Measurements from ENCODE around the gene SLAMF1.

Gene SLAMF1

DNA sequence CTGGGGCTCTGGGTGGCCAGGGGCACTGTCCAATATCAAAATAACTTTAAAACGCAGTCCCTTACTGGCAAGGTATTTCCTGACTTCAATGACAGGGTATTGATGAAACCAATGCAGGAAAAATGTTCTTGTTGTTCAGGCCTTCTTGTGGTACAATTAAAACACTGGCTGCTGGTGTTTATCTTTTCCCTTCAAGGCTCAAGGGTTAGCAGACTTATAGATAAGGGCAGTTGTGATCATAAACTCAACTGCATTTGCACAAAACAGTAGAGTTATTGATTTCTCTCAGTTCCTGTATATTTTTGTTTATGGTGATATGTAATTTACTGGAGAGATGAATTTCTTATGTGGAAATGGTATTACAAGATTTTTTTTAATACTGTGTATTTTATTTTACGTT, 64.9 kb downstream of the SLAMF1 start:
- TF ChIP-seq, protein P1, sequence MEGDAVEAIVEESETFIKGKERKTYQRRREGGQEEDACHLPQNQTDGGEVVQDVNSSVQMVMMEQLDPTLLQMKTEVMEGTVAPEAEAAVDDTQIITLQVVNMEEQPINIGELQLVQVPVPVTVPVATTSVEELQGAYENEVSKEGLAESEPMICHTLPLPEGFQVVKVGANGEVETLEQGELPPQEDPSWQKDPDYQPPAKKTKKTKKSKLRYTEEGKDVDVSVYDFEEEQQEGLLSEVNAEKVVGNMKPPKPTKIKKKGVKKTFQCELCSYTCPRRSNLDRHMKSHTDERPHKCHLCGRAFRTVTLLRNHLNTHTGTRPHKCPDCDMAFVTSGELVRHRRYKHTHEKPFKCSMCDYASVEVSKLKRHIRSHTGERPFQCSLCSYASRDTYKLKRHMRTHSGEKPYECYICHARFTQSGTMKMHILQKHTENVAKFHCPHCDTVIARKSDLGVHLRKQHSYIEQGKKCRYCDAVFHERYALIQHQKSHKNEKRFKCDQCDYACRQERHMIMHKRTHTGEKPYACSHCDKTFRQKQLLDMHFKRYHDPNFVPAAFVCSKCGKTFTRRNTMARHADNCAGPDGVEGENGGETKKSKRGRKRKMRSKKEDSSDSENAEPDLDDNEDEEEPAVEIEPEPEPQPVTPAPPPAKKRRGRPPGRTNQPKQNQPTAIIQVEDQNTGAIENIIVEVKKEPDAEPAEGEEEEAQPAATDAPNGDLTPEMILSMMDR (IDR thresholded peaks at IDR 0.05; ENCODE audit: low read length, missing control alignments), result no peak
- DNase-seq (ENCODE audit: low read depth), result no peak
- H3K4me3 ChIP-seq (replicated peaks; ENCODE audit: low read depth, low read length), result no peak overlapping the region

DNA sequence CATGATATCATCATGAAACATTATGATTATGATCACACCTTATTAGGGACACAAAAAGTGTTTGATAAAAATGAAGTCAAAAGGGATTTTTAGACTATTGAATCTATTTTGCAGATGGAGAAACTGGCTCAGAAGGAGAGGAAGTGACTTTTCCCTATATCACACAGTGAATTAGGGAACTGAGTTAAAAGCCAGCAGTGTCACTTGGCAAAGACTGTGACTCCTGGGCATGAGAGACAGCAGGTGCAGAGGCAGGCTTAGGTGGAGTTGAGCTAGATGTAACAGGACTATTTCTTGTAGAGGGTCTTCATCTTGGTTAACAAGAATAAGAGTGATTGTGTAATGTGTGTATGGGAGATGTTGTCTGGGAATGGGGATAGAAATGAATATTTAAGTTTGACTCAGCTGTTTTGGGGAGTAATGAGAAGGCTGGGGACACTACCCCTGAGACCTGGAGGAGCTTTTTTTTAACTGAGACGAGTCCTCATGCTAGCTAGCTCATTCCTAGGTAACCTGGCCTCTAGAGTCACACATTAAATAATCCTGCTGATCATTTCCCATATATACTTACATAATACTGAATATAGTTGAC, 66.5 kb downstream of the SLAMF1 start:
- no peak overlapping the region for H3K4me3 ChIP-seq (replicated peaks; ENCODE audit: low read depth, low read length)
- no peak for DNase-seq (ENCODE audit: low read depth)
- TF ChIP-seq, protein P1 (IDR thresholded peaks at IDR 0.05; ENCODE audit: low read length, missing control alignments), result no peak

DNA sequence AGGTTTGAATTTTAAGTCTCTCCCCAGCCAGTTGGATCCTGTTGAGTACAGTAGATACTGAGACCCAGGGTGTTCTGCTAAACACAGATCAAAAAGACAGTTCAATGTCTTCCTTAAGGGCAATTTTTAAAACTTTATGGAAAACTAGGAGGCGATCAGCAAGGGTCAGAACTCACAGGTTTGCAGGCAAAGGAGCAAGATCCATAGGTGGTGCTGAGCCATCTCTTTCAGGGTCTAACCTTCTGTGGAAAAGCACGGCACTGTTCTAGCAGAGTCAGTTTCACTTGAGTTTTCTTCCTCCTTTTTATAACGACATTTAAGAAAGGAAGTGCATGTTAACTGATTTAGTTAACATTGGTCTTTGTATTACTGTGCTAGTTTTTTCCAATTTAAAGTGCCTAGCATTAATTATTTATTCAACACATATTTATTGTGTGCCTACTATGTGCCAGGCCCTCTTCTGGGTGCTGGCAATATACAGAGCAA, 67.6 kb downstream of the SLAMF1 start, which contains the start of gene CD84:
CD84 (minus strand) TSS at position 281 of the 486 bp plus-strand sequence; CDS start at position 222, 59 bp downstream.
- no peak within 1 kb of the TSS for H3K4me3 ChIP-seq (replicated peaks; ENCODE audit: low read depth, low read length)
- DNase-seq (ENCODE audit: low read depth), result no peak
- TF ChIP-seq, protein P1 (IDR thresholded peaks at IDR 0.05; ENCODE audit: low read length, missing control alignments), result no peak

DNA sequence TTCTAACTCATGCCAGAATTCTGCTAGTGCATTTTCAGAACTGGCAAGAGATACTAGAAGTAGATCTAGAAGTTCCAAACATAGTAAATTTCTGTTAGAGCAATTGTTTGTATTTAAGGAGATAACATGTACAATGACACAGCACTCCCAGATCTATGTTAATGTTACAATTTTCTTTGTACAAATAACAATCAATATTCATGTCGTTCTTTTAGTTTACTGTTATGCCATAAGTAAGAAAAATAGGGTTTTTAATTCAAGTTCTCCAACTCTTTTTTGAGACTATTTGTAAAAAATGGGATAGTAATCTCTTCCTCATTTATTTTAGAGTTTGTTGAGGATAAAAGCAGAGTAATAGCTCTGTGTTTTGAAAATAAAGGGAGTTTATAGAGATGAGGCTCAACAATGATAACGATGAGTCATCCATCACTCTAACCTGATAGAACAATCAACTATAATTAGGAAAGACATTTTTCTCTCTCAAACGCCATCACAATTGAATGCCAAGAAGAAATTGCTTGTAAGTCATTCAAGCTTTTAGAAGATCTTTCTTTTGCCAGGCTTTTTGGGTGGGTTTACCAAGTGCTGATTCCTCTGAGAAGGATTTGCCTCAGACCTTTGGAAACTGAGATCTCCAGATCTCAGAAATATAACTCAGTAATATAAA, 68.2 kb downstream of the SLAMF1 start:
- H3K4me3 ChIP-seq (replicated peaks; ENCODE audit: low read depth, low read length), result no peak overlapping the region
- TF ChIP-seq, protein P1 (IDR thresholded peaks at IDR 0.05; ENCODE audit: low read length, missing control alignments), result no peak
- no peak for DNase-seq (ENCODE audit: low read depth)

DNA sequence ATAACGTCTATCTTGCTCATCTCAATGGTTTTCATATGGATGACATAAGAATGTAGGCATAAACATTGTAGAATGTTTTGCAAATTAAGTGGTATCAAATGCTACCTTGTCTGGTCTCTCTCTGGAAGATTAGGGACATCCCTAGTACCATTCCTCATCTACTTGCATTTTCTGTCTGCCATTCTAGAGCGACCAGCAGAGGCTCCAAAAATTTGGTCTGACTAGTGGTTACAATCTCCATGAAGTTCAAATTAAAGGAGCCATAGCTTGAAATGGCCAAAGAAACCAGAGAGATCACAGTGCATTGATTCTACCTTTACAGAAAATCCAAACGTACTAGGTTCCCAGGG, 68.7 kb downstream of the SLAMF1 start:
- TF ChIP-seq, protein P1 (IDR thresholded peaks at IDR 0.05; ENCODE audit: low read length, missing control alignments), result no peak
- H3K4me3 ChIP-seq (replicated peaks; ENCODE audit: low read depth, low read length), result no peak overlapping the region
- no peak for DNase-seq (ENCODE audit: low read depth)

DNA sequence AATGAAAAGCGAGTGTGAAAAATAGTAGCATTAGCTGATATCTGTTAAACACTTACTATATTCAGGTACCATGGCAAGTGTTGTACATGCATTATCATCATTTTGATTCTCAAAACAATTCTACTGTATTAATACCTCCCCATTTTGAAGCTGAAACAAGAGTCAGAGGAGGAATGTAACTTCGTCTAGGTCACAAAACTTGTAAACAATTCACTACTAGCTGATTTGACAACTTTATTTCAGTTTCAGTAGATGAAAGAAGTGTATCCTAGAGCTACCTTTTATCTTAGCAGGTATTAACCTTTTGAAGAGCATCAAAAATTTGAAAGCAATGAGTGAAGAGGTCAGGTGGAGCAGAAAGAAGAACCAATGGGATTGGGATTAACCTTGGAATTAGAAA, 69.2 kb downstream of the SLAMF1 start:
- TF ChIP-seq, protein P1 (IDR thresholded peaks at IDR 0.05; ENCODE audit: low read length, missing control alignments), result no peak
- no peak overlapping the region for H3K4me3 ChIP-seq (replicated peaks; ENCODE audit: low read depth, low read length)
- no peak for DNase-seq (ENCODE audit: low read depth)

Measured in fibroblast of pulmonary artery (primary cell).